Activated gamma-delta T cell treated with Interleukin-2 at 50 U/mL for 16 hours (primary cell): ENCODE results near the gene TFB2M.

Experiments used
- DNase-seq: peaks from one replicate; pipeline ENCODE4 v3.0.0-alpha.2; 2020

The TFB2M gene

GRCh38 chr1:246511203-246511602, 54.9 kb downstream of the TFB2M start:
- DNase-seq, result no peak

GRCh38 chr1:246510147-246511030, 55.7 kb downstream of the TFB2M start:
- DNase-seq, result no peak

GRCh38 chr1:246508897-246509688, 57.0 kb downstream of the TFB2M start:
- DNase-seq, result no peak

- DNase-seq, result peak; percentile 69
These were observed 59.2 kb downstream of the TFB2M start, which contains the start of gene SMYD3 for GRCh38 chr1:246506674-246507481. TSS of gene SMYD3 (minus strand) at chr1:246507279.

GRCh38 chr1:246506367-246506673, 59.7 kb downstream of the TFB2M start:
- no peak for DNase-seq

- DNase-seq, result no peak
These were observed 62.7 kb downstream of the TFB2M start for GRCh38 chr1:246503341-246503740.

GRCh38 chr1:246497331-246497915, 68.6 kb downstream of the TFB2M start:
- no peak for DNase-seq

- no peak for DNase-seq
These were observed 73.3 kb downstream of the TFB2M start for GRCh38 chr1:246492611-246493245.

GRCh38 chr1:246491551-246492053, 74.5 kb downstream of the TFB2M start:
- no peak for DNase-seq
